Upper lobe of left lung (tissue), 6 donors: ENCODE data around the gene DLX6. TPM values are rescaled to one million over a fixed set of nuclear protein-coding genes. Genes with fewer than 3 reads are reported as not detected.

Experiments used
- ATAC-seq, 2 donors: fragments of 200-7000 bp; cut with Tn5 transposase; one replicate each; pipeline ENCODE4 v1.9.1; 2022; ENCODE audit warnings: mild to moderate bottlenecking in 2 of 2, moderate library complexity in 2 of 2; ENCODE audit not compliant: low FRiP score in 2 of 2
- DNase-seq, 2 donors: peaks; one replicate each; pipeline ENCODE4 v3.0.0-alpha.2; 2019 to 2020
- H3K27ac ChIP-seq, 4 donors: fragments of 200-600 bp; sonication (generic); one replicate each; pipeline ENCODE4 v1.5.1; 2016 to 2019
- H3K27me3 ChIP-seq, 4 donors: fragments of 200-600 bp; sonication (generic); one replicate each; pipeline ENCODE4 v1.5.1; 2017 to 2019
- H3K36me3 ChIP-seq, 4 donors: fragments of 200-600 bp; sonication (generic); one replicate each; pipeline ENCODE4 v1.5.1; 2016 to 2019
- H3K4me1 ChIP-seq, 4 donors: fragments of 200-600 bp; sonication (generic); one replicate each; pipeline ENCODE4 v1.5.1; 2018 to 2019
- H3K4me3 ChIP-seq, 4 donors: fragments of 200-600 bp; sonication (generic); one replicate each; pipeline ENCODE4 v1.5.1; 2017 to 2019; ENCODE audit warnings: mild to moderate bottlenecking in 2 of 4, moderate library complexity in 1 of 4
- H3K9me3 ChIP-seq, 4 donors: fragments of 200-600 bp; sonication (generic); one replicate each; pipeline ENCODE4 v1.5.1; 2018 to 2019
- EP300 ChIP-seq, 4 donors: sonication (generic); formaldehyde crosslinking; IDR thresholded peaks; one replicate each; pipeline ENCODE4 v1.5.1; 2017; ENCODE audit warnings: antibody characterized with exemption in 4 of 4, control low read depth in 2 of 4
- POLR2A ChIP-seq, 4 donors: fragments of 450-650 bp; IDR thresholded peaks; one replicate each; pipeline ENCODE4 v1.5.1; 2016 to 2017; ENCODE audit warnings: antibody characterized with exemption in 4 of 4, mild to moderate bottlenecking in 2 of 4
- POLR2AphosphoS5 ChIP-seq, 2 donors: sonication (generic); formaldehyde crosslinking; IDR thresholded peaks; one replicate each; pipeline ENCODE4 v1.5.1; 2017; ENCODE audit warnings: antibody characterized with exemption in 2 of 2
- WGBS, 2 donors: methylation state at CpG; one replicate each; pipeline ENCODE4 v1.1.5; 2017 to 2018; 5-methylcytosine and 5-hydroxymethylcytosine counted together
- total RNA-seq, 6 donors: library from RNA; depleted of rRNA in 4 of 6; stranded (reverse); fragments of >200 nt in 4 of 6; gene quantifications; one replicate each; pipeline versions ENCODE4 v1.1.0 to v1.2.1, GENCODE V29; 2016 to 2021
- TF ChIP-seq, protein P1 (sequence below), 6 experiments: fragments of 450-650 bp in 4 of 6; fragments of 200-600 bp in 2 of 6; sonication (generic) in 2 of 6; IDR thresholded peaks; one replicate each; pipeline ENCODE4 v1.5.1; 2016 to 2019; ENCODE audit warnings: antibody characterized with exemption in 6 of 6
- donor health status: DM: no; HTN: no; CAD: no; lungs with moderate emphysema.
- donor health status: DM: no; HTN: yes; CAD: no; lungs with severe emphysema.

Gene DLX6
- total RNA-seq, 6 donors from 2014 or later, result not detected

DNA sequence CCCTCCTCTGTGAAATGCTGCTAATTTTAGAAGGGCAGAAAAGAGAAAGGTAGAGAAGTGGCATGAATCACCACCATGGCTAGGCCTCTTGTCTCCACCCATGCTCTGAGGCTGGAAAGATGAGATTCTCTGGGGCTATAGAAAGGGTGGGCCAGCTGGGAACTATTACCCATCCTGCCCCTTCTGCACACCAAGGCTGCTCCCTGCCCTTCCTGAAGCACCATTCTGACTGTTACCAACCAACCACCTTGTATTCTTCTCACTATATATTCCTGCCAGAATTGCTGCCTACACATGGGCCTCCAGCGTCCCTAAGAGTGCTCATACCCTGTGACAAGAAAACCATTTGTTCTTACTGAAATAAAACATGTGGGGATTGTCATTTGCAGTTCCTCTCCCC is 11.4 kb upstream of the DLX6 start:
- no peaks in the 10 kb centered on the region for H3K9me3 ChIP-seq
- H3K4me3 ChIP-seq, result no peak overlapping the region
- H3K4me1 ChIP-seq, result peaks cover 0 to 16% (median 4%) of the 10 kb centered on the region in 4 donors
- 33 to 58% methylated on average over 1 of the region's 1 CpG for WGBS, 2 donors
- DNase-seq (no peak), ATAC-seq (no peak)
- TF ChIP-seq POLR2AphosphoS5 (IDR thresholded peaks at IDR 0.05) (no peak), POLR2A (IDR thresholded peaks at IDR 0.05) (no peak), EP300 (IDR thresholded peaks at IDR 0.05) (no peak)
- TF ChIP-seq, protein P1, sequence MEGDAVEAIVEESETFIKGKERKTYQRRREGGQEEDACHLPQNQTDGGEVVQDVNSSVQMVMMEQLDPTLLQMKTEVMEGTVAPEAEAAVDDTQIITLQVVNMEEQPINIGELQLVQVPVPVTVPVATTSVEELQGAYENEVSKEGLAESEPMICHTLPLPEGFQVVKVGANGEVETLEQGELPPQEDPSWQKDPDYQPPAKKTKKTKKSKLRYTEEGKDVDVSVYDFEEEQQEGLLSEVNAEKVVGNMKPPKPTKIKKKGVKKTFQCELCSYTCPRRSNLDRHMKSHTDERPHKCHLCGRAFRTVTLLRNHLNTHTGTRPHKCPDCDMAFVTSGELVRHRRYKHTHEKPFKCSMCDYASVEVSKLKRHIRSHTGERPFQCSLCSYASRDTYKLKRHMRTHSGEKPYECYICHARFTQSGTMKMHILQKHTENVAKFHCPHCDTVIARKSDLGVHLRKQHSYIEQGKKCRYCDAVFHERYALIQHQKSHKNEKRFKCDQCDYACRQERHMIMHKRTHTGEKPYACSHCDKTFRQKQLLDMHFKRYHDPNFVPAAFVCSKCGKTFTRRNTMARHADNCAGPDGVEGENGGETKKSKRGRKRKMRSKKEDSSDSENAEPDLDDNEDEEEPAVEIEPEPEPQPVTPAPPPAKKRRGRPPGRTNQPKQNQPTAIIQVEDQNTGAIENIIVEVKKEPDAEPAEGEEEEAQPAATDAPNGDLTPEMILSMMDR (IDR thresholded peaks at IDR 0.05), result no peak
- no peak overlapping the region for H3K27ac ChIP-seq
- H3K27me3 ChIP-seq, result peaks cover 2 to 72% (median 35%) of the 10 kb centered on the region in 4 donors
- H3K36me3 ChIP-seq, result no peaks in the 10 kb centered on the region

DNA sequence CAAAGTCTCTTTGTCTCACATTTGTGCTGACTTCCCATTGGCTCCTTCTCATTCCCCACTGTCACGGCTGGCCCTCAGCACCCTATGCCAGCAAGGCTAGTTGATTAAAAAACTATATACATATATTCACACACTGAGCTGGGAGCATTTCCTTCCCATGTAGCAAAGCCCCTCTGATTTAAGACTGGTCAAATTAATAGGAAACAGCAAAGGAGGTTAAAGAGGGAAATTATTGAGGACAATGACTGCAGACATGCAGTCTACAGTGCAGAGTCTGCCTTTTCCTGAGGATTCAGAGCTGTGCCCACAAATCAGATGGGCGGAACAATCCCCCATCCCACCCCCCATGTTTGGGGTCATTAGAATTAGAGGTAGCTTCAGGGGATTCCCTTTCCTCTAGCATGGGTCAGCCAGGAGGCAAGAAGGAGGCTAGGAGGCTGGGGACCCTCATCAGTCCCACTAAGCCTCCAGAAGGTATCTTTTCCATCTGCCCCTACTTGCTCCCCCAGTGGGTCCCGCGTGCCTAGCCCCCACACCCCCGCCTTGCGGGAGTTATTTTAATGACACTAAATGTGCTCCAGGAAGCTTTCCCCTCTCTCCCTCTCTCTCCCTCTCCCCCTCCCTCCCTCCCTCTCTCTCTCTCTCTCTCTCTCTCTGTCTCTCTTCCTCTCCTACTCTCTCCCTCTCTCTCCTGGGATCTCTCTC is 9.8 kb upstream of the DLX6 start:
- TF ChIP-seq POLR2A (IDR thresholded peaks at IDR 0.05) (no peak), EP300 (IDR thresholded peaks at IDR 0.05) (no peak), POLR2AphosphoS5 (IDR thresholded peaks at IDR 0.05) (no peak)
- TF ChIP-seq, protein P1 (IDR thresholded peaks at IDR 0.05), result no peak
- Histone ChIP-seq H3K27ac (no peak overlapping the region), H3K27me3 (peaks cover 2 to 68% (median 40%) of the 10 kb centered on the region in 4 donors), H3K4me1 (peaks cover 0 to 16% (median 3%) of the 10 kb centered on the region in 4 donors), H3K36me3 (no peaks in the 10 kb centered on the region), H3K4me3 (no peak overlapping the region), H3K9me3 (no peaks in the 10 kb centered on the region)
- ATAC-seq, result no peak
- WGBS, 2 donors, result 2 to 9% methylated on average over 5 to 6 of the region's 6 CpGs
- DNase-seq, result peak in 1 of 2 donors; percentile 31

DNA sequence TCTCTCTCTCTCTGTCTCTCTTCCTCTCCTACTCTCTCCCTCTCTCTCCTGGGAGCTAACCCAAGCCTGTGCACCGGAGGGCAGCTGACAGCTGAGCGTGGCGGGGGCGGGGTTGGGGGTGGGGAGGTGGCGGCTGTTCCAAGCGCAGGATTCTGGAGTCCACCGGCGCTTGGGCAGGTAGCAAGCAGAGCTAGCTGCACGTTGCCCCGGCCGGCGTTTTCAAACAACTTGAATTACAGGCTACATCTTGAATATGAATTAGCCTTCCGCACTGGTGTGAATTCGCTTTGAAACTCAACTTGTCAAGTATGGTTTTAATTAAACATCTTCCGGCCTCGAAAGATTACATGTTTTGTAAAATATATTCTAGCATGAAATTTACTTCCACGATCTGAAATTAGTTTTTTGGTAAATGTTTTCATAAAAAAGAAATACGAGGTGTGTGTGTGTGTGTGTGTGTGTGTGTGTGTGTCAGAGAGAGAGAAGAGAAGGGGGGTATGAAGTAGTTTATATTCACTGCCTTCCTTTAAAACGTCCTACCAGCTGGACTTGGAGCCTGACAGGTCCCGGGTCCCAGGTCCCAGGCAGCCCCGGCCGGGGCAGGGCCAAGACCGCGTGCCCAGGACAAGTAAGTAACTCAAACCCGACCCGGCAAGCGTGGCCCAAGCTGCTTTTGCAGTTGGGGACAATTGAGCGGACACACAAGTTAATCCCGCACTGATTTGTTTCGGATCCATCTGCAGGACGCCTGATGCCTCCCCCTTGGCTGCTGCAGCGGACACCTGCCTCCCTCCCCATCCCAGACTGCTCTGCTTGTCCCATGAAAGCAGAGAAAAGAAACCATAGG is 9.0 kb upstream of the DLX6 start:
- no peak overlapping the region for H3K27ac ChIP-seq
- H3K4me1 ChIP-seq, result peaks cover 0 to 16% (median 3%) of the 10 kb centered on the region in 4 donors
- TF ChIP-seq POLR2AphosphoS5 (IDR thresholded peaks at IDR 0.05) (no peak), POLR2A (IDR thresholded peaks at IDR 0.05) (no peak), EP300 (IDR thresholded peaks at IDR 0.05) (no peak)
- TF ChIP-seq, protein P1 (IDR thresholded peaks at IDR 0.05), result no peak
- H3K9me3 ChIP-seq, result no peaks in the 10 kb centered on the region
- 4 to 8% methylated on average over 29 to 32 of the region's 32 CpGs for WGBS, 2 donors
- DNase-seq, result peak in 1 of 2 donors; percentile 62
- no peak overlapping the region for H3K4me3 ChIP-seq
- peaks cover 2 to 71% (median 40%) of the 10 kb centered on the region in 4 donors for H3K27me3 ChIP-seq
- ATAC-seq, result no peak
- H3K36me3 ChIP-seq, result no peaks in the 10 kb centered on the region

DNA sequence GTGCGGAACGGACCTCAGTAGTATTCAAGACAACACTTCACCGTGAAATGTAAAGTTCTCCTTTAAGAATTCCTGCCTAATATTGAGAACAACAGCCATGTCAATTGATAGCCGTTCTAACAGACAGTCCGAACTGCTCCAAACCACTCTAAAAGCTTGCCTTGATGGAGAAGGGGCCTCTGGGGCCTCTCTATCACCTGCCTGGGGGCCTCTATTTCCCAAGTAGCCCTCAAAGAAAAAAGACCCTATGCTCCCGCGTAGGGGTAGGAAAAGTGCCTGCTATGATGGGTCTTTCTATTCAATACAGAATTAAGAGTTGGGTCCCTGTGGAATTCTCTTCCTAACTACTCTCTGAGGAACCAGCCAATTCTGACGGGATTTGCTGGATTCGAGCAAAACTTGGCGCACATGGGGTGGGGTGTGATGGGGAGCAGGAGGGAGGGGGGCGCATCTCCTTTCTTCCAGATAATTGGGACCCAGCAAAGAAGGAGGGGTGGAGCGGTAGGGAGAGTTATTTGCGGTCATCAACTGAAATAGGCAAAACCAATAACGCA is 8.3 kb upstream of the DLX6 start:
- H3K27ac ChIP-seq, result no peak overlapping the region
- H3K9me3 ChIP-seq, result no peaks in the 10 kb centered on the region
- WGBS, 2 donors, result 9 to 11% methylated on average over 14 of the region's 14 CpGs
- no peak for TF ChIP-seq EP300 (IDR thresholded peaks at IDR 0.05)
- TF ChIP-seq, protein P1 (IDR thresholded peaks at IDR 0.05), result no peak
- TF ChIP-seq POLR2AphosphoS5 (IDR thresholded peaks at IDR 0.05), result no peak
- TF ChIP-seq POLR2A (IDR thresholded peaks at IDR 0.05), result no peak
- no peak overlapping the region for H3K4me3 ChIP-seq
- DNase-seq (no peak), ATAC-seq (no peak)
- peaks cover 2 to 69% (median 35%) of the 10 kb centered on the region in 4 donors for H3K27me3 ChIP-seq
- H3K4me1 ChIP-seq, result peaks cover 0 to 16% (median 3%) of the 10 kb centered on the region in 4 donors
- no peaks in the 10 kb centered on the region for H3K36me3 ChIP-seq
